OCI-LY1 (cell line): ENCODE data around the gene VTCN1.

ENCODE experiments used
- H2AFZ ChIP-seq: fragments of 200-600 bp; sonication (generic), shearing (Covaris generic); 2 replicates; pipeline ENCODE4 v1.6.0; 2014; ENCODE audit warnings: antibody characterized with exemption, mild to moderate bottlenecking, low read length
- H3F3A ChIP-seq: fragments of 200-600 bp; sonication (generic), shearing (Covaris generic); 2 replicates; pipeline ENCODE4 v1.6.0; 2014; ENCODE audit warnings: mild to moderate bottlenecking, antibody characterized with exemption, low read length, moderate library complexity; ENCODE audit not compliant: insufficient read depth
- H3K27ac ChIP-seq: fragments of 200-600 bp; sonication (generic); 2 replicates; pipeline ENCODE4 v1.5.1; 2014; ENCODE audit warnings: low read length, mixed run types, mild to moderate bottlenecking, low read depth; ENCODE audit not compliant: poor library complexity, severe bottlenecking
- H3K27me3 ChIP-seq: fragments of 200-600 bp; sonication (generic); 2 replicates; pipeline ENCODE4 v1.6.0; 2014; ENCODE audit warnings: antibody characterized with exemption, mild to moderate bottlenecking, low read length, moderate library complexity; ENCODE audit not compliant: insufficient read depth
- H3K36me3 ChIP-seq: fragments of 200-600 bp; sonication (generic); 2 replicates; pipeline ENCODE4 v1.6.1; 2014; ENCODE audit warnings: mild to moderate bottlenecking, antibody characterized with exemption, low read length, moderate library complexity, mixed read lengths; ENCODE audit not compliant: insufficient read depth
- H3K4me1 ChIP-seq: fragments of 200-600 bp; sonication (generic); 2 replicates; pipeline ENCODE4 v1.5.1; 2014; ENCODE audit warnings: mild to moderate bottlenecking, low read length, moderate library complexity; ENCODE audit not compliant: insufficient read depth, severe bottlenecking
- H3K4me2 ChIP-seq: fragments of 200-600 bp; sonication (generic), shearing (Covaris generic); 2 replicates; pipeline ENCODE4 v1.6.1; 2014; ENCODE audit warnings: low read length
- H3K4me3 ChIP-seq: fragments of 200-600 bp; sonication (generic); 2 replicates; pipeline ENCODE4 v1.5.1; 2014; ENCODE audit warnings: low read length, low read depth, mild to moderate bottlenecking, mixed read lengths; ENCODE audit not compliant: poor library complexity, severe bottlenecking
- H3K79me2 ChIP-seq: fragments of 200-600 bp; shearing (Covaris generic); 2 replicates; pipeline ENCODE4 v1.6.1; 2016; ENCODE audit warnings: mixed run types, low read length, mixed read lengths; ENCODE audit not compliant: insufficient read depth
- H3K9ac ChIP-seq: fragments of 200-600 bp; sonication (generic), shearing (Covaris generic); 2 replicates; pipeline ENCODE4 v1.6.1; 2014; ENCODE audit warnings: mild to moderate bottlenecking, low read length, mixed read lengths
- H3K9me2 ChIP-seq: fragments of 200-600 bp; sonication (generic), shearing (Covaris generic); 2 replicates; pipeline ENCODE4 v1.6.1; 2014; ENCODE audit warnings: low read depth, mild to moderate bottlenecking, low read length, mixed read lengths
- H3K9me3 ChIP-seq: fragments of 200-600 bp; shearing (Covaris generic); 2 replicates; pipeline ENCODE4 v1.6.1; 2014; ENCODE audit warnings: low read length, mixed read lengths
- H4K20me1 ChIP-seq: fragments of 200-600 bp; sonication (generic), shearing (Covaris generic); 2 replicates; pipeline ENCODE4 v1.6.0; 2016; ENCODE audit warnings: mild to moderate bottlenecking, low read length; ENCODE audit not compliant: insufficient read depth
- CTCF ChIP-seq: fragments of 200-600 bp; sonication (generic), shearing (Covaris generic); IDR thresholded peaks from 2 replicates; pipeline ENCODE4 v1.5.1; 2017; ENCODE audit warnings: mild to moderate bottlenecking, antibody characterized with exemption, low read length, moderate library complexity, mixed read lengths
- EZH2 ChIP-seq: fragments of 200-600 bp; sonication (generic), shearing (Covaris generic); IDR thresholded peaks from 2 replicates; pipeline ENCODE4 v1.8.0; 2017; ENCODE audit warnings: borderline replicate concordance, mixed run types, mild to moderate bottlenecking, antibody characterized with exemption, low read length, moderate library complexity, mixed read lengths

VTCN1 gene

DNA sequence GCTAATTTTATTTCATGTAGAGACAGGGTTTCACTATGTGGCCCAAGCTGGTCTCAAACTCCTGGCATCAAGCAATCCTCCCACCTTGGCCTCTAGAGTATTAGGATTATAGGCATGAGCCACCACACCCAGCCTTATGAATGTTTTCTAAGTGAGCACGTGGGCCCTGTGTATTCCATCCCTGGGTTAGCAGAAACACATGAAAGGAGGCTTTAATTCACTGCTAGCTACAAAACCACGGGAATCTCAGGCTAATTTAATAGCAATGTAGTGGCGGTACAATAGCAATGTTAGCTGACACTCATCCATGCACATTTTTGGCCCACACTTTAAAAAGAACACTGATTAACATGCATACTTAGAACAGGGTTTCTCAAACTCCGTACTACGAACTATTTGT, 32.0 kb downstream of the VTCN1 start:
- no peaks in the 10 kb centered on the region for H3K9me2 ChIP-seq
- H3K4me3 ChIP-seq = no peak overlapping the region
- no peak overlapping the region for H3K27ac ChIP-seq
- no peaks in the 10 kb centered on the region for H4K20me1 ChIP-seq
- H3K9ac ChIP-seq = no peak overlapping the region
- H3K36me3 ChIP-seq = no peaks in the 10 kb centered on the region
- TF ChIP-seq CTCF = no peak
- no peak for TF ChIP-seq EZH2
- no peaks in the 10 kb centered on the region for H3K79me2 ChIP-seq
- no peaks in the 10 kb centered on the region for H3F3A ChIP-seq
- H3K9me3 ChIP-seq = no peaks in the 10 kb centered on the region
- no peak overlapping the region for H2AFZ ChIP-seq
- H3K27me3 ChIP-seq = no peaks in the 10 kb centered on the region
- H3K4me2 ChIP-seq = no peak overlapping the region
- H3K4me1 ChIP-seq = no peaks in the 10 kb centered on the region

DNA sequence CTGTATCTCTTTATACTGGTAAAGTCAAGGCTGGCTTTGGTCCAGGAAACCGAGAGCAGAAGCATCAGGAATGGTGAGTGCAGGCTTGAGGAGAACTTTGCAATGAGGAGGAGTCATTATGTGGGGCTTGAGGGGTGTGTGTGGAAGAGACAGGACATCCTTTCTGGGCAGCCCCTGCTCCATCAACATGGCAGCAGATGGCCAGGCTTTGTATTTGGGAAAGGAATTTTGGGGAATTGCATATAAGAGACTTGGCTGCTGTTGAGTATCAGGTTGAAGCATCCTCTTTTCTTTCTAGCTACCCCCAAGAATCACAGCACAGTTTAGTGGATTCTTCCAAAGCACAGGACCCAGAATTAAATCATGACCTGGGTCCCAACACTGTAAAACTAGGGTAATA, 33.4 kb downstream of the VTCN1 start:
- Histone ChIP-seq H3K4me2 (no peak overlapping the region), H3K79me2 (no peaks in the 10 kb centered on the region), H3F3A (no peaks in the 10 kb centered on the region), H2AFZ (no peak overlapping the region), H3K9me2 (no peaks in the 10 kb centered on the region), H3K4me3 (no peak overlapping the region), H3K27me3 (no peaks in the 10 kb centered on the region), H3K9me3 (no peaks in the 10 kb centered on the region), H3K9ac (no peak overlapping the region), H3K4me1 (no peaks in the 10 kb centered on the region), H4K20me1 (no peaks in the 10 kb centered on the region), H3K27ac (no peak overlapping the region), H3K36me3 (no peaks in the 10 kb centered on the region)
- TF ChIP-seq EZH2 (no peak), CTCF (no peak)

- Histone ChIP-seq H3K27ac (no peak overlapping the region), H3K79me2 (no peaks in the 10 kb centered on the region), H3K36me3 (no peaks in the 10 kb centered on the region), H3K4me1 (no peaks in the 10 kb centered on the region), H4K20me1 (no peaks in the 10 kb centered on the region), H3K4me2 (no peak overlapping the region), H3K9ac (no peak overlapping the region), H3K27me3 (no peaks in the 10 kb centered on the region), H3K9me3 (no peaks in the 10 kb centered on the region), H3K4me3 (no peak overlapping the region), H3K9me2 (no peaks in the 10 kb centered on the region), H2AFZ (no peak overlapping the region), H3F3A (no peaks in the 10 kb centered on the region)
- TF ChIP-seq CTCF = no peak
- TF ChIP-seq EZH2 = no peak
These were observed 34.1 kb downstream of the VTCN1 start for GRCh38 chr1:117176579-117176978.
